K562 (cell line): ENCODE results near the gene SPEG. TPM values are rescaled to one million over a fixed set of nuclear protein-coding genes. Genes with fewer than 3 reads are reported as not detected.

ENCODE experiments used
- BRCA1 ChIP-seq, 2 experiments: fragments of 450-650 bp in 1 of 2; sonication (generic) in 1 of 2; formaldehyde crosslinking in 1 of 2; IDR thresholded peaks; 2 replicates each; pipeline versions ENCODE4 v1.5.0 to v1.6.1; 2017 to 2020; ENCODE audit warnings: mild to moderate bottlenecking in 1 of 2, missing genetic modification reagents in 1 of 2
- BRD9 ChIP-seq: fragments of 450-650 bp; IDR thresholded peaks from 2 replicates; pipeline ENCODE4 v1.6.1; 2018; ENCODE audit warnings: low read depth; ENCODE audit not compliant: partially characterized antibody
- CBX8 ChIP-seq: fragments of 200-600 bp; sonication (generic); IDR thresholded peaks from 2 replicates; pipeline ENCODE4 v1.6.1; 2012; ENCODE audit warnings: borderline replicate concordance, mixed run types, low read depth, mild to moderate bottlenecking, moderate library complexity, mixed read lengths, low read length, control low read depth, inconsistent platforms; ENCODE audit not compliant: poor library complexity, severe bottlenecking; ENCODE audit errors: extremely low read depth
- ELF1 ChIP-seq: fragments of 200-800 bp; sonication (Bioruptor generic); IDR thresholded peaks from 2 replicates; pipeline ENCODE4 v1.6.1; 2016; ENCODE audit warnings: missing genetic modification characterization, missing compliant biosample characterization
- ESRRA ChIP-seq: fragments of 450-650 bp; IDR thresholded peaks from 2 replicates; pipeline ENCODE4 v1.6.1; 2014; ENCODE audit warnings: low read depth, mild to moderate bottlenecking, moderate library complexity, borderline replicate concordance
- ETS2 ChIP-seq: IDR thresholded peaks from 2 replicates; pipeline ENCODE4 v1.6.1; 2016; ENCODE audit warnings: borderline replicate concordance, missing genetic modification characterization, mild to moderate bottlenecking, moderate library complexity, missing compliant biosample characterization; ENCODE audit not compliant: poor library complexity, severe bottlenecking
- LARP7 ChIP-seq: fragments of 450-650 bp; IDR thresholded peaks from 2 replicates; pipeline ENCODE4 v1.6.1; 2016
- MCM5 ChIP-seq: fragments of 450-650 bp; IDR thresholded peaks from 2 replicates; pipeline ENCODE4 v1.6.1; 2016; ENCODE audit warnings: low read depth
- MYC ChIP-seq, 2 experiments: fragments of 250-450 bp in 1 of 2; sonication (Bioruptor Pico) in 1 of 2; IDR thresholded peaks; 2 replicates each; pipeline versions ENCODE4 v1.5.1 to v1.6.1; 2012 to 2021; ENCODE audit warnings: low read depth in 2 of 2, borderline replicate concordance in 1 of 2, improper control_type of control experiment in 1 of 2, low read length in 1 of 2, mild to moderate bottlenecking in 1 of 2, moderate library complexity in 1 of 2
- NFIC ChIP-seq: fragments of 450-650 bp; IDR thresholded peaks from 2 replicates; pipeline ENCODE4 v1.6.1; 2017; ENCODE audit warnings: mild to moderate bottlenecking, inconsistent platforms
- NR1H2 ChIP-seq: sonication (generic); formaldehyde crosslinking; IDR thresholded peaks from 2 replicates; pipeline ENCODE4 v1.4.0; 2020; ENCODE audit warnings: mild to moderate bottlenecking, missing genetic modification reagents
- NR2C1 ChIP-seq, 2 experiments: fragments of 450-650 bp; IDR thresholded peaks; 2 replicates each; pipeline ENCODE4 v1.6.1; 2017; ENCODE audit warnings: mild to moderate bottlenecking in 2 of 2, antibody characterized with exemption in 1 of 2, inconsistent platforms in 1 of 2, missing compliant biosample characterization in 1 of 2, missing genetic modification characterization in 1 of 2
- POLR3A ChIP-seq: IDR thresholded peaks from 2 replicates; pipeline ENCODE4 v1.6.1; 2011; ENCODE audit warnings: borderline replicate concordance, mild to moderate bottlenecking, moderate library complexity; ENCODE audit not compliant: insufficient read length, insufficient read depth; ENCODE audit errors: extremely low read depth
- PTTG1 ChIP-seq: fragments of 450-650 bp; IDR thresholded peaks from 2 replicates; pipeline ENCODE4 v1.6.1; 2016; ENCODE audit warnings: low read depth, mild to moderate bottlenecking, missing genetic modification characterization, missing compliant biosample characterization
- RBM22 ChIP-seq: fragments of 200-400 bp; formaldehyde crosslinking; IDR thresholded peaks from 2 replicates; pipeline ENCODE4 v1.6.1; 2018; ENCODE audit warnings: low read length, low read depth; ENCODE audit not compliant: poor library complexity, severe bottlenecking
- SMARCA4 ChIP-seq: fragments of 450-650 bp; IDR thresholded peaks from 2 replicates; pipeline ENCODE4 v1.6.1; 2016
- SOX6 ChIP-seq: fragments of 450-650 bp; IDR thresholded peaks from 2 replicates; pipeline ENCODE4 v1.6.1; 2014; ENCODE audit warnings: mild to moderate bottlenecking
- ZNF764 ChIP-seq: fragments of 250-450 bp; sonication (Bioruptor Pico); IDR thresholded peaks from 2 replicates; pipeline ENCODE4 v1.4.0; 2020; ENCODE audit warnings: low read depth, mild to moderate bottlenecking, moderate library complexity
- ZNF778 ChIP-seq: fragments of 450-650 bp; formaldehyde crosslinking; IDR thresholded peaks from 2 replicates; pipeline ENCODE4 v1.4.0; 2020; ENCODE audit warnings: mild to moderate bottlenecking, moderate library complexity
- polyA plus RNA-seq, 8 experiments: library from polyadenylated mRNA; depleted of rRNA in 4 of 8; stranded (reverse) in 5 of 8; unstranded in 3 of 8; fragments of >200 nt; fragmentation: Nextera tagmentation in 2 of 8; fragmentation: Illumina TruSeq in 1 of 8; extraction: Ambion mirVana in 2 of 8; extraction: Trizol in 1 of 8; gene quantifications; 2 replicates each; pipeline versions ENCODE4 v1.2.1 to v1.2.3, GENCODE V29; 2011 to 2014; ENCODE audit warnings: inconsistent platforms in 1 of 8, missing spikeins in 1 of 8
- total RNA-seq, 7 experiments: library from RNA; depleted of rRNA in 6 of 7; stranded (reverse); fragments of >200 nt in 6 of 7; fragmentation: Illumina TruSeq in 2 of 7; extraction: Trizol in 2 of 7; gene quantifications; 2 replicates each; pipeline versions ENCODE4 v1.2.1 to v1.2.3, GENCODE V29; 2011 to 2021; ENCODE audit warnings: low replicate concordance in 1 of 7
- TF ChIP-seq, protein P1 (sequence below), 2 experiments: fragments of 200-800 bp in 1 of 2; sonication (Bioruptor generic) in 1 of 2; sonication (generic) in 1 of 2; formaldehyde crosslinking in 1 of 2; IDR thresholded peaks in 1 of 2; conservative IDR thresholded peaks in 1 of 2; 2 replicates each; pipeline versions ENCODE4 v1.5.0 to v1.6.1; 2016 to 2020; ENCODE audit warnings: missing compliant biosample characterization in 1 of 2, missing genetic modification characterization in 1 of 2, missing genetic modification reagents in 1 of 2
- TF ChIP-seq, protein P2 (sequence below): fragments of 250-450 bp; sonication (Bioruptor Pico); IDR thresholded peaks from 2 replicates; pipeline ENCODE4 v1.5.0; 2021; ENCODE audit warnings: mild to moderate bottlenecking, borderline replicate concordance
- TF ChIP-seq, protein P3 (sequence below): fragments of 450-650 bp; formaldehyde crosslinking; IDR thresholded peaks from 2 replicates; pipeline ENCODE4 v1.4.0; 2022; ENCODE audit warnings: mild to moderate bottlenecking, moderate library complexity

Gene SPEG
- total and polyA plus RNA-seq, 9 of the 15 experiments (the other 6 are each of a cell fraction or from before 2014, with no cell fraction given), result 0.49 to 8.7 (median 3.0) TPM

DNA sequence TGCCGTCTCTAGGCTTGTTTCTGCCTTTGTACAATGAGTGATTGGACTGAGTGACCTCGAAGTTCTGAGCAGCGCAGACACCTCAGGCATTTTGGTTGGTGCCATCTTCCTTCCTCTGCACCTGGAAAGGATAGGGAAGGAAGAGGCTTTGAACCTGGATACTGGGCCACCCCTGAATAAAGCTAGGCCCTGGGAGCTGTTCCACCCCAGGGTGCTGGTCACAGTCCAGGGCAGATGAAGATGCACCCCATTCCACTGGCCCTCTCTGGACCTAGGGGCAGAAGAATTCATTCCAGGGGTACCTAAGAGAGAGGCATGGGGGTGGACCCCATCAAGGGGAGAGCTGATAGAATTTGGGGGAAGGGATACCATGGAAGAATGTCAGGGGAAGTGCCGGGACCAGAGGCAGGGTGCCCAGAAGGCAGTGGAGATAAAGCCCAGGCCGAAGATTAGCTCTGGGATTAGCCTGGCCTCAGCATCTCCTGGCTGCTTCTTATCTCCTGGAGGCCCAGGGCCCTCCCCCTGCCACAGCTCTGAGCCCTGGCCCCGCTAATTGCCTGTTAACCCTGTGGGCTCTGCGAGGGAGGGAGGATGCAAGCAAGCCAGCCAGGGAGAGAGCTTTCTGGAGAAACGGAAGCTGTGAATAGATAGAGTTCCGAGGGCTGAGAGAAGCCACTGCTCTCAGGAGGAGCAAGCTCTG is 91.0 kb downstream of the SPEG start (continued):
- TF ChIP-seq POLR3A (no peak), SOX6 (peak; percentile 86), ELF1 (tag) (no peak), ZNF778 (CRISPR knock-in tag) (no peak), CBX8 (no peak), NFIC (peak; percentile 80), BRD9 (no peak), LARP7 (no peak), ETS2 (tag) (no peak), ESRRA (peak; percentile 48; the same call in 1 of the 2 replicates), RBM22 (no peak), MYC (IDR thresholded peaks at IDR 0.05; ENCODE audit: low read depth, low read length) (no peak; the same call in 1 of the 2 replicates), MYC (CRISPR knock-in tag; IDR thresholded peaks at IDR 0.05; ENCODE audit: borderline replicate concordance, low read depth) (no peak), PTTG1 (no peak), SMARCA4 (peak; percentile 93), NR2C1 (IDR thresholded peaks at IDR 0.05) (0 out of 2 replicates have a peak, but pooled peaks have one; percentile 28), NR2C1 (tag; IDR thresholded peaks at IDR 0.05) (peak; percentile 15; the same call in 1 of the 2 replicates), NR1H2 (CRISPR knock-in tag) (no peak), ZNF764 (no peak), BRCA1 (IDR thresholded peaks at IDR 0.05) (no peak), BRCA1 (CRISPR knock-in tag; IDR thresholded peaks at IDR 0.05) (no peak), MCM5 (no peak)
- TF ChIP-seq, protein P1, sequence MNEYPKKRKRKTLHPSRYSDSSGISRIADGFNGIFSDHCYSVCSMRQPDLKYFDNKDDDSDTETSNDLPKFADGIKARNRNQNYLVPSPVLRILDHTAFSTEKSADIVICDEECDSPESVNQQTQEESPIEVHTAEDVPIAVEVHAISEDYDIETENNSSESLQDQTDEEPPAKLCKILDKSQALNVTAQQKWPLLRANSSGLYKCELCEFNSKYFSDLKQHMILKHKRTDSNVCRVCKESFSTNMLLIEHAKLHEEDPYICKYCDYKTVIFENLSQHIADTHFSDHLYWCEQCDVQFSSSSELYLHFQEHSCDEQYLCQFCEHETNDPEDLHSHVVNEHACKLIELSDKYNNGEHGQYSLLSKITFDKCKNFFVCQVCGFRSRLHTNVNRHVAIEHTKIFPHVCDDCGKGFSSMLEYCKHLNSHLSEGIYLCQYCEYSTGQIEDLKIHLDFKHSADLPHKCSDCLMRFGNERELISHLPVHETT (CRISPR knock-in tag; conservative IDR thresholded peaks at IDR 0.05 in 1 of 2, IDR thresholded peaks at IDR 0.05 in 1 of 2), result peak in 1 of 2 experiments; percentile 65; a peak in 2 of 4 replicates
- TF ChIP-seq, protein P2, sequence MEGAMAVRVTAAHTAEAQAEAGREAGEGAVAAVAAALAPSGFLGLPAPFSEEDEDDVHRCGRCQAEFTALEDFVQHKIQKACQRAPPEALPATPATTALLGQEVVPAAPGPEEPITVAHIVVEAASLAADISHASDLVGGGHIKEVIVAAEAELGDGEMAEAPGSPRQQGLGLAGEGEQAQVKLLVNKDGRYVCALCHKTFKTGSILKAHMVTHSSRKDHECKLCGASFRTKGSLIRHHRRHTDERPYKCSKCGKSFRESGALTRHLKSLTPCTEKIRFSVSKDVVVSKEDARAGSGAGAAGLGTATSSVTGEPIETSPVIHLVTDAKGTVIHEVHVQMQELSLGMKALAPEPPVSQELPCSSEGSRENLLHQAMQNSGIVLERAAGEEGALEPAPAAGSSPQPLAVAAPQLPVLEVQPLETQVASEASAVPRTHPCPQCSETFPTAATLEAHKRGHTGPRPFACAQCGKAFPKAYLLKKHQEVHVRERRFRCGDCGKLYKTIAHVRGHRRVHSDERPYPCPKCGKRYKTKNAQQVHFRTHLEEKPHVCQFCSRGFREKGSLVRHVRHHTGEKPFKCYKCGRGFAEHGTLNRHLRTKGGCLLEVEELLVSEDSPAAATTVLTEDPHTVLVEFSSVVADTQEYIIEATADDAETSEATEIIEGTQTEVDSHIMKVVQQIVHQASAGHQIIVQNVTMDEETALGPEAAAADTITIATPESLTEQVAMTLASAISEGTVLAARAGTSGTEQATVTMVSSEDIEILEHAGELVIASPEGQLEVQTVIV, result no peak
- TF ChIP-seq, protein P3, sequence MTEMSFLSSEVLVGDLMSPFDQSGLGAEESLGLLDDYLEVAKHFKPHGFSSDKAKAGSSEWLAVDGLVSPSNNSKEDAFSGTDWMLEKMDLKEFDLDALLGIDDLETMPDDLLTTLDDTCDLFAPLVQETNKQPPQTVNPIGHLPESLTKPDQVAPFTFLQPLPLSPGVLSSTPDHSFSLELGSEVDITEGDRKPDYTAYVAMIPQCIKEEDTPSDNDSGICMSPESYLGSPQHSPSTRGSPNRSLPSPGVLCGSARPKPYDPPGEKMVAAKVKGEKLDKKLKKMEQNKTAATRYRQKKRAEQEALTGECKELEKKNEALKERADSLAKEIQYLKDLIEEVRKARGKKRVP (CRISPR knock-in tag), result no peak
